HUES48 (cell line): ENCODE measurements around the gene RBM38.
"Not testable (repeated sequence)": the region's sequence is repeated elsewhere in the genome, so short reads cannot be mapped to it uniquely, and the experiment has no call there.

Source experiments
- H3K27ac ChIP-seq: one replicate; pipeline ENCODE4 v1.7.0; 2013; ENCODE audit warnings: low read depth, low read length, inconsistent platforms
- H3K27me3 ChIP-seq: 2 replicates; pipeline ENCODE4 v1.6.1; 2013; ENCODE audit warnings: mild to moderate bottlenecking, low read length; ENCODE audit not compliant: control insufficient read depth, insufficient read depth
- H3K36me3 ChIP-seq: 2 replicates; pipeline ENCODE4 v1.6.1; 2013; ENCODE audit warnings: low read length; ENCODE audit not compliant: control insufficient read depth, insufficient read depth
- H3K4me1 ChIP-seq: 2 replicates; pipeline ENCODE4 v1.6.1; 2013; ENCODE audit warnings: mild to moderate bottlenecking, low read length; ENCODE audit not compliant: control insufficient read depth, insufficient read depth
- H3K4me3 ChIP-seq: 2 replicates; pipeline ENCODE4 v1.5.1; 2013; ENCODE audit warnings: mild to moderate bottlenecking, low read depth, low read length
- H3K9ac ChIP-seq: 2 replicates; pipeline ENCODE4 v1.6.1; 2013; ENCODE audit warnings: mild to moderate bottlenecking, low read depth, low read length, moderate library complexity
- H3K9me3 ChIP-seq: 2 replicates; pipeline ENCODE4 v1.6.1; 2013; ENCODE audit warnings: low read length; ENCODE audit not compliant: control insufficient read depth, insufficient read depth

The RBM38 gene

GRCh38 chr20:57416296-57417022 lies 25.3 kb downstream of the RBM38 start:
- Histone ChIP-seq H3K9me3 (no peaks in the 10 kb centered on the region), H3K4me3 (no peak overlapping the region), H3K36me3 (no peaks in the 10 kb centered on the region), H3K27me3 (no peaks in the 10 kb centered on the region), H3K27ac (no peak overlapping the region), H3K9ac (no peak overlapping the region), H3K4me1 (no peaks in the 10 kb centered on the region)

- no peak overlapping the region for H3K27ac ChIP-seq
- no peak overlapping the region for H3K4me3 ChIP-seq
- no peaks in the 10 kb centered on the region for H3K27me3 ChIP-seq
- H3K9ac ChIP-seq = no peak overlapping the region
- no peaks in the 10 kb centered on the region for H3K9me3 ChIP-seq
- no peaks in the 10 kb centered on the region for H3K4me1 ChIP-seq
- no peaks in the 10 kb centered on the region for H3K36me3 ChIP-seq
Measured at GRCh38 chr20:57417051-57417689, 26.0 kb downstream of the RBM38 start.

GRCh38 chr20:57417830-57418780 lies 26.9 kb downstream of the RBM38 start:
- H3K27me3 ChIP-seq = no peaks in the 10 kb centered on the region
- H3K27ac ChIP-seq = no peak overlapping the region
- no peak overlapping the region for H3K9ac ChIP-seq

GRCh38 chr20:57419479-57419878 lies 28.3 kb downstream of the RBM38 start:
- H3K36me3 ChIP-seq, H3K4me1 ChIP-seq, H3K4me3 ChIP-seq, H3K9me3 ChIP-seq, H3K9ac ChIP-seq, H3K27ac ChIP-seq, H3K27me3 ChIP-seq: not testable (repeated sequence)

More at GRCh38 chr20:57417830-57418780, 26.9 kb downstream of the RBM38 start:
- no peaks in the 10 kb centered on the region for H3K4me1 ChIP-seq
- no peaks in the 10 kb centered on the region for H3K9me3 ChIP-seq
- H3K4me3 ChIP-seq = no peak overlapping the region
- no peaks in the 10 kb centered on the region for H3K36me3 ChIP-seq

- Histone ChIP-seq H3K4me1 (peaks cover 7% of the 10 kb centered on the region; the same call in 1 of the 2 replicates), H3K36me3 (no peaks in the 10 kb centered on the region), H3K9ac (no peak overlapping the region)
Measured at GRCh38 chr20:57420571-57421252, 29.5 kb downstream of the RBM38 start.

GRCh38 chr20:57421253-57422220 lies 30.3 kb downstream of the RBM38 start:
- Histone ChIP-seq H3K27me3 (no peaks in the 10 kb centered on the region), H3K4me3 (no peak overlapping the region)

More at GRCh38 chr20:57420571-57421252, 29.5 kb downstream of the RBM38 start:
- H3K27me3 ChIP-seq = no peaks in the 10 kb centered on the region
- no peak overlapping the region for H3K4me3 ChIP-seq
- H3K9me3 ChIP-seq = no peaks in the 10 kb centered on the region
- no peak overlapping the region for H3K27ac ChIP-seq

GRCh38 chr20:57422254-57422653 lies 31.1 kb downstream of the RBM38 start:
- H3K27me3 ChIP-seq = no peaks in the 10 kb centered on the region
- no peaks in the 10 kb centered on the region for H3K9me3 ChIP-seq
- H3K4me3 ChIP-seq = no peak overlapping the region
- no peak overlapping the region for H3K27ac ChIP-seq
- peaks cover 7% of the 10 kb centered on the region; the same call in 1 of the 2 replicates for H3K4me1 ChIP-seq
- no peaks in the 10 kb centered on the region for H3K36me3 ChIP-seq
- no peak overlapping the region for H3K9ac ChIP-seq

More at GRCh38 chr20:57421253-57422220, 30.3 kb downstream of the RBM38 start:
- H3K9me3 ChIP-seq = no peaks in the 10 kb centered on the region
- no peak overlapping the region for H3K9ac ChIP-seq
- H3K27ac ChIP-seq = no peak overlapping the region
- peaks cover 7% of the 10 kb centered on the region; the same call in 1 of the 2 replicates for H3K4me1 ChIP-seq
- H3K36me3 ChIP-seq = no peaks in the 10 kb centered on the region

- Histone ChIP-seq H3K27ac (no peak overlapping the region), H3K4me1 (peaks cover 7% of the 10 kb centered on the region; the same call in 1 of the 2 replicates), H3K4me3 (no peak overlapping the region), H3K36me3 (no peaks in the 10 kb centered on the region), H3K9me3 (no peaks in the 10 kb centered on the region), H3K27me3 (no peaks in the 10 kb centered on the region), H3K9ac (no peak overlapping the region)
Measured at GRCh38 chr20:57425150-57426013, 34.2 kb downstream of the RBM38 start.

GRCh38 chr20:57426271-57426689 lies 35.1 kb downstream of the RBM38 start:
- Histone ChIP-seq H3K9ac (no peak overlapping the region), H3K4me3 (no peak overlapping the region), H3K9me3 (no peaks in the 10 kb centered on the region), H3K36me3 (no peaks in the 10 kb centered on the region), H3K27ac (no peak overlapping the region), H3K4me1 (peaks cover 7% of the 10 kb centered on the region; the same call in 1 of the 2 replicates), H3K27me3 (no peaks in the 10 kb centered on the region)
